ENCODE measurements around the gene SHISA9.

SHISA9 gene

GRCh38 chr16:13176711-13177110 lies 275.3 kb downstream of the SHISA9 start:
- no CpG with 5 or more reads among the region's 3 CpGs for WGBS (ENCODE audit: extremely low coverage, insufficient coverage, insufficient read length)
- H3K23ac ChIP-seq (ENCODE audit: low read length), result no peak overlapping the region
- H3K14ac ChIP-seq (ENCODE audit: low read length), result no peak overlapping the region
- no peak overlapping the region for H3K4me2 ChIP-seq (ENCODE audit: low read length)
- H3K36me3 ChIP-seq (ENCODE audit: control insufficient read depth in 1 of 2, insufficient read depth in 2 of 2, low read length in 2 of 2), result no peaks in the 10 kb centered on the region
- no peak overlapping the region for H2BK12ac ChIP-seq (ENCODE audit: low read length)
- no peak overlapping the region for H4K8ac ChIP-seq (ENCODE audit: low read depth, low read length)
- no peaks in the 10 kb centered on the region for H3K4me1 ChIP-seq (ENCODE audit: control insufficient read depth in 1 of 2, insufficient read depth in 2 of 2, low read length in 2 of 2)
- no peak overlapping the region for H3K4me3 ChIP-seq (ENCODE audit: low read depth, low read length)
- no peak overlapping the region for H4K91ac ChIP-seq (ENCODE audit: low read depth, low read length)
- DNase-seq, result no peak
- no peak overlapping the region for H3K27ac ChIP-seq (ENCODE audit: low read depth, low read length)
- H2BK5ac ChIP-seq (ENCODE audit: low read depth, low read length, poor library complexity), result no peak overlapping the region
- H2AFZ ChIP-seq (ENCODE audit: insufficient read depth, low read length, poor library complexity), result no peak overlapping the region
- H2BK120ac ChIP-seq (ENCODE audit: insufficient read depth, low read length, poor library complexity), result no peak overlapping the region
- no peaks in the 10 kb centered on the region for H3K79me2 ChIP-seq (ENCODE audit: control insufficient read depth, insufficient read depth, low read length, poor library complexity)
- H3K4ac ChIP-seq (ENCODE audit: low read depth, low read length), result no peak overlapping the region
- no peaks in the 10 kb centered on the region for H3K9me3 ChIP-seq (ENCODE audit: insufficient read depth, low read depth, low read length)
- no peak overlapping the region for H3K9ac ChIP-seq (ENCODE audit: low read length)
- H2AK5ac ChIP-seq (ENCODE audit: low read length), result no peak overlapping the region
- H3K79me1 ChIP-seq (ENCODE audit: low read length), result no peaks in the 10 kb centered on the region
- H3K18ac ChIP-seq (ENCODE audit: low read length), result no peak overlapping the region
- no peak overlapping the region for H4K12ac ChIP-seq (ENCODE audit: low read depth, low read length)
- no peaks in the 10 kb centered on the region for H3K27me3 ChIP-seq (ENCODE audit: insufficient read depth, low read length)

DNA sequence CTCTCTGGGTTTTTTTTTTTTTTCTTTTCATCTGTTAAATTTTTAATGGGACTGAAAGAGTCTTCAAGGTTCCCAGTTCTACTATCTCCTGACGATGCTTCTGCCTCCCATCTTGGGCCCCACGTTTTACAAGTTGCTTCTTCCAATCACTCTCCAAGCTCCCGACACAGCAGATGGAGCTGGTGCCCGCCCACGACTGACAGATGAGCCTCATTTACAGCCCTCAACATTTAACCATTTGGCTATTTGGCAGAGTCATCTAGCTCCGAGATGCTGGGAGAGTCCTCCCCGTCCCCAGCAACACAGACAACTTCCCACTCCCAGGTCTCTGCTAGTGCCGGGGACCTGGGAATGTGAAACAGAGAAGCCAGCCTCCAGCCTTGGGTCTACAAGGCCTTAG lies 276.9 kb downstream of the SHISA9 start:
- no peak overlapping the region for H2AFZ ChIP-seq (ENCODE audit: insufficient read depth, low read length, poor library complexity)
- no peaks in the 10 kb centered on the region for H3K4me1 ChIP-seq (ENCODE audit: control insufficient read depth in 1 of 2, insufficient read depth in 2 of 2, low read length in 2 of 2)
- no peaks in the 10 kb centered on the region for H3K9me3 ChIP-seq (ENCODE audit: insufficient read depth, low read depth, low read length)
- no peak for DNase-seq
- H3K14ac ChIP-seq (ENCODE audit: low read length), result no peak overlapping the region
- H4K8ac ChIP-seq (ENCODE audit: low read depth, low read length), result no peak overlapping the region
- H3K79me1 ChIP-seq (ENCODE audit: low read length), result no peaks in the 10 kb centered on the region
- no peak overlapping the region for H3K4me3 ChIP-seq (ENCODE audit: low read depth, low read length)
- H2AK5ac ChIP-seq (ENCODE audit: low read length), result no peak overlapping the region
- H3K4me2 ChIP-seq (ENCODE audit: low read length), result no peak overlapping the region
- no peak overlapping the region for H3K4ac ChIP-seq (ENCODE audit: low read depth, low read length)
- H3K36me3 ChIP-seq (ENCODE audit: control insufficient read depth in 1 of 2, insufficient read depth in 2 of 2, low read length in 2 of 2), result no peaks in the 10 kb centered on the region
- no peak overlapping the region for H3K23ac ChIP-seq (ENCODE audit: low read length)
- no peak overlapping the region for H4K91ac ChIP-seq (ENCODE audit: low read depth, low read length)
- no peak overlapping the region for H4K12ac ChIP-seq (ENCODE audit: low read depth, low read length)
- no peaks in the 10 kb centered on the region for H3K79me2 ChIP-seq (ENCODE audit: control insufficient read depth, insufficient read depth, low read length, poor library complexity)
- H2BK12ac ChIP-seq (ENCODE audit: low read length), result no peak overlapping the region
- no peak overlapping the region for H3K9ac ChIP-seq (ENCODE audit: low read length)
- no CpG with 5 or more reads among the region's 8 CpGs for WGBS (ENCODE audit: extremely low coverage, insufficient coverage, insufficient read length)
- no peaks in the 10 kb centered on the region for H3K27me3 ChIP-seq (ENCODE audit: insufficient read depth, low read length)
- no peak overlapping the region for H3K27ac ChIP-seq (ENCODE audit: low read depth, low read length)
- H2BK120ac ChIP-seq (ENCODE audit: insufficient read depth, low read length, poor library complexity), result no peak overlapping the region
- H2BK5ac ChIP-seq (ENCODE audit: low read depth, low read length, poor library complexity), result no peak overlapping the region
- H3K18ac ChIP-seq (ENCODE audit: low read length), result no peak overlapping the region

- DNase-seq, result no peak
- Histone ChIP-seq H3K79me1 (ENCODE audit: low read length) (no peaks in the 10 kb centered on the region), H2AK5ac (ENCODE audit: low read length) (no peak overlapping the region), H4K8ac (ENCODE audit: low read depth, low read length) (no peak overlapping the region), H3K4me2 (ENCODE audit: low read length) (no peak overlapping the region), H3K9me3 (ENCODE audit: insufficient read depth, low read depth, low read length) (no peaks in the 10 kb centered on the region), H2BK120ac (ENCODE audit: insufficient read depth, low read length, poor library complexity) (no peak overlapping the region), H3K27me3 (ENCODE audit: insufficient read depth, low read length) (no peaks in the 10 kb centered on the region), H3K36me3 (ENCODE audit: control insufficient read depth in 1 of 2, insufficient read depth in 2 of 2, low read length in 2 of 2) (no peaks in the 10 kb centered on the region), H3K18ac (ENCODE audit: low read length) (no peak overlapping the region), H3K4me1 (ENCODE audit: control insufficient read depth in 1 of 2, insufficient read depth in 2 of 2, low read length in 2 of 2) (no peaks in the 10 kb centered on the region), H4K12ac (ENCODE audit: low read depth, low read length) (no peak overlapping the region), H3K4ac (ENCODE audit: low read depth, low read length) (no peak overlapping the region), H3K14ac (ENCODE audit: low read length) (no peak overlapping the region), H3K79me2 (ENCODE audit: control insufficient read depth, insufficient read depth, low read length, poor library complexity) (no peaks in the 10 kb centered on the region), H2BK5ac (ENCODE audit: low read depth, low read length, poor library complexity) (no peak overlapping the region), H3K4me3 (ENCODE audit: low read depth, low read length) (no peak overlapping the region), H4K91ac (ENCODE audit: low read depth, low read length) (no peak overlapping the region), H3K23ac (ENCODE audit: low read length) (no peak overlapping the region), H3K9ac (ENCODE audit: low read length) (no peak overlapping the region), H2BK12ac (ENCODE audit: low read length) (no peak overlapping the region), H2AFZ (ENCODE audit: insufficient read depth, low read length, poor library complexity) (no peak overlapping the region), H3K27ac (ENCODE audit: low read depth, low read length) (no peak overlapping the region)
- no CpG with 5 or more reads among the region's 3 CpGs for whole genome bisulfite sequencing (ENCODE audit: extremely low coverage, insufficient coverage, insufficient read length)
These were observed 280.0 kb downstream of the SHISA9 start for GRCh38 chr16:13181432-13181831.

GRCh38 chr16:13186813-13187212 lies 285.4 kb downstream of the SHISA9 start:
- Histone ChIP-seq H3K4me3 (ENCODE audit: low read depth, low read length) (no peak overlapping the region), H2BK120ac (ENCODE audit: insufficient read depth, low read length, poor library complexity) (no peak overlapping the region), H3K9ac (ENCODE audit: low read length) (no peak overlapping the region), H3K4me2 (ENCODE audit: low read length) (no peak overlapping the region), H3K4me1 (ENCODE audit: control insufficient read depth in 1 of 2, insufficient read depth in 2 of 2, low read length in 2 of 2) (no peaks in the 10 kb centered on the region), H4K91ac (ENCODE audit: low read depth, low read length) (no peak overlapping the region), H3K27ac (ENCODE audit: low read depth, low read length) (no peak overlapping the region), H3K14ac (ENCODE audit: low read length) (no peak overlapping the region), H3K9me3 (ENCODE audit: insufficient read depth, low read depth, low read length) (no peaks in the 10 kb centered on the region), H4K12ac (ENCODE audit: low read depth, low read length) (no peak overlapping the region), H3K27me3 (ENCODE audit: insufficient read depth, low read length) (no peaks in the 10 kb centered on the region), H4K8ac (ENCODE audit: low read depth, low read length) (no peak overlapping the region), H3K18ac (ENCODE audit: low read length) (no peak overlapping the region), H3K79me2 (ENCODE audit: control insufficient read depth, insufficient read depth, low read length, poor library complexity) (no peaks in the 10 kb centered on the region), H3K4ac (ENCODE audit: low read depth, low read length) (no peak overlapping the region), H3K23ac (ENCODE audit: low read length) (no peak overlapping the region), H2BK5ac (ENCODE audit: low read depth, low read length, poor library complexity) (no peak overlapping the region), H3K36me3 (ENCODE audit: control insufficient read depth in 1 of 2, insufficient read depth in 2 of 2, low read length in 2 of 2) (no peaks in the 10 kb centered on the region), H2AK5ac (ENCODE audit: low read length) (no peak overlapping the region), H2BK12ac (ENCODE audit: low read length) (no peak overlapping the region), H2AFZ (ENCODE audit: insufficient read depth, low read length, poor library complexity) (no peak overlapping the region), H3K79me1 (ENCODE audit: low read length) (no peaks in the 10 kb centered on the region)
- no CpG with 5 or more reads among the region's 5 CpGs for WGBS (ENCODE audit: extremely low coverage, insufficient coverage, insufficient read length)
- no peak for DNase-seq

Measured in trophoblast cell (in vitro differentiated cells and primary cell).